GM12891 (cell line): Measurements from ENCODE around the gene SLC5A10.

Experiments
- PAX5 ChIP-seq: IDR thresholded peaks from 2 replicates; pipeline ENCODE4 v1.6.1; 2011; ENCODE audit warnings: low read length, moderate library complexity, mild to moderate bottlenecking; ENCODE audit not compliant: insufficient read depth, severe bottlenecking
- POLR2A ChIP-seq: IDR thresholded peaks from 2 replicates; pipeline ENCODE4 v1.6.1; 2011; ENCODE audit warnings: low read depth, low read length, control low read depth
- POLR2AphosphoS5 ChIP-seq: IDR thresholded peaks from 2 replicates; pipeline ENCODE4 v1.6.1; 2011; ENCODE audit warnings: low read depth, low read length, control low read depth
- POU2F2 ChIP-seq: IDR thresholded peaks from 2 replicates; pipeline ENCODE4 v1.6.1; 2011; ENCODE audit warnings: low read depth, mild to moderate bottlenecking, control low read depth, low read length, moderate library complexity
- SPI1 ChIP-seq: IDR thresholded peaks from 2 replicates; pipeline ENCODE4 v1.6.1; 2011; ENCODE audit warnings: low read depth, low read length, control low read depth
- TAF1 ChIP-seq: IDR thresholded peaks from 2 replicates; pipeline ENCODE4 v1.6.1; 2011; ENCODE audit warnings: low read depth, low read length, control low read depth

DNA sequence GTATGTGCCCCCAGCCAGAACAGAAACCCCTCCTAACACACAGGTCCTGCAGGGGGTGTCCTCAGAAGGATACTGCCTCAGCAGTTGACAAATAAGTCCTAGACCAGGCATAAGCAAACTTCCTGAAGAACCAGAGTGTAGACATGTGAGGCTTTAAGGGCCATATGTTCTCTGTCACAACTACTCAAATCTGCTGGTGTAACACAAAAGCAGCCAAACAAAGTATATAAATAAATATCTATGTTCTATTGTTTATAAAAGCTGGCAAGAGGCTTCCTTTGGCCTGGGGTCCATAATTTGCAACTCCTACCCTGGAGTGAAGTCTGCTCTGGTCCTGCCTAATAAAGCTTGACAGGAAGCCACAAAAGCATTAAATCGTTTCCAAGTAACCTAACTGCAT, 42.7 kb downstream of the SLC5A10 start:
- TF ChIP-seq POLR2A (no peak), TAF1 (no peak), POLR2AphosphoS5 (no peak), SPI1 (no peak), PAX5 (no peak), POU2F2 (no peak)
